WTC11 (cell line): Measurements from ENCODE around the gene LZTR1. TPM values are rescaled to one million over a fixed set of nuclear protein-coding genes. Genes with fewer than 3 reads are reported as not detected.

Experiments
- ATAC-seq: fragments of 200-7000 bp; cut with Tn5 transposase; 2 replicates; pipeline ENCODE4 v1.10.0; 2021; ENCODE audit warnings: mild to moderate bottlenecking, moderate library complexity
- CTCF ChIA-PET: fragments of 300-600 bp; sonication (Branson Sonifier 250); formaldehyde crosslinking; loops from one replicate; lab custom pipeline; 2021; ENCODE audit warnings: antibody characterized with exemption; lab: Charles Lee
- POLR2A ChIA-PET: fragments of 350-600 bp; sonication (Branson Sonifier 250); formaldehyde crosslinking; loops from one replicate; lab custom pipeline; 2021; ENCODE audit warnings: antibody characterized with exemption; lab: Charles Lee
- DNase-seq: peaks from one replicate; pipeline ENCODE4 v3.0.0; 2021; ENCODE audit warnings: low spot score
- H3K27ac Mint-ChIP-seq: 2 replicates; pipeline ENCODE4 v1.8.0; 2021; ENCODE audit warnings: mixed read lengths
- H3K27me3 Mint-ChIP-seq: 2 replicates; pipeline ENCODE4 v1.8.0; 2021; ENCODE audit warnings: low read depth, mild to moderate bottlenecking, moderate library complexity, mixed read lengths
- H3K36me3 Mint-ChIP-seq: 2 replicates; pipeline ENCODE4 v1.8.0; 2021; ENCODE audit warnings: mixed read lengths
- H3K4me1 Mint-ChIP-seq: 2 replicates; pipeline ENCODE4 v1.8.0; 2022; ENCODE audit warnings: mixed read lengths
- H3K4me3 Mint-ChIP-seq: 2 replicates; pipeline ENCODE4 v1.8.0; 2021; ENCODE audit warnings: mild to moderate bottlenecking, moderate library complexity, mixed read lengths
- H3K9me3 Mint-ChIP-seq: 2 replicates; pipeline ENCODE4 v1.8.0; 2021; ENCODE audit warnings: mixed read lengths
- AR ChIP-seq: fragments of 250-450 bp; sonication (Bioruptor Pico); IDR thresholded peaks from 2 replicates; pipeline ENCODE4 v1.9.0; 2021; ENCODE audit warnings: mild to moderate bottlenecking
- ATF1 ChIP-seq: sonication (generic); formaldehyde crosslinking; IDR thresholded peaks from 2 replicates; pipeline ENCODE4 v1.8.1; 2023; ENCODE audit warnings: mild to moderate bottlenecking, moderate library complexity, missing genetic modification reagents
- CDX4 ChIP-seq: fragments of 250-450 bp; sonication (Bioruptor Pico); IDR thresholded peaks from 2 replicates; pipeline ENCODE4 v1.9.0; 2021; ENCODE audit warnings: moderate library complexity, mild to moderate bottlenecking, inconsistent platforms, borderline replicate concordance
- FOXP1 ChIP-seq: sonication (generic); formaldehyde crosslinking; IDR thresholded peaks from 2 replicates; pipeline ENCODE4 v1.8.0; 2022; ENCODE audit warnings: missing genetic modification reagents, mild to moderate bottlenecking, moderate library complexity, borderline replicate concordance
- GRHL2 ChIP-seq: fragments of 250-450 bp; sonication (Bioruptor Pico); IDR thresholded peaks from 2 replicates; pipeline ENCODE4 v1.8.0; 2022; ENCODE audit warnings: mild to moderate bottlenecking, moderate library complexity; ENCODE audit not compliant: insufficient replicate concordance, severe bottlenecking
- HMGA2 ChIP-seq: fragments of 250-450 bp; sonication (Bioruptor Pico); IDR thresholded peaks from 2 replicates; pipeline ENCODE4 v1.4.0; 2021; ENCODE audit warnings: mild to moderate bottlenecking, moderate library complexity
- NFATC4 ChIP-seq: fragments of 250-450 bp; sonication (Bioruptor Pico); IDR thresholded peaks from 2 replicates; pipeline ENCODE4 v1.9.0; 2021; ENCODE audit warnings: mild to moderate bottlenecking
- NFYB ChIP-seq: sonication (generic); formaldehyde crosslinking; conservative IDR thresholded peaks from 2 replicates; pipeline ENCODE4 v1.8.0; 2022; ENCODE audit warnings: low read depth, missing genetic modification reagents
- PRRX2 ChIP-seq: fragments of 250-450 bp; sonication (Bioruptor Pico); IDR thresholded peaks from 2 replicates; pipeline ENCODE4 v1.8.0; 2021; ENCODE audit warnings: mild to moderate bottlenecking
- TEAD4 ChIP-seq: sonication (generic); formaldehyde crosslinking; IDR thresholded peaks from 2 replicates; pipeline ENCODE4 v1.8.0; 2022; ENCODE audit warnings: mild to moderate bottlenecking, missing genetic modification reagents
- USF1 ChIP-seq: sonication (generic); formaldehyde crosslinking; IDR thresholded peaks from 2 replicates; pipeline ENCODE4 v1.8.0; 2022; ENCODE audit warnings: mild to moderate bottlenecking, missing genetic modification reagents
- ZBTB43 ChIP-seq: sonication (generic); formaldehyde crosslinking; IDR thresholded peaks from 2 replicates; pipeline ENCODE4 v1.8.1; 2023; ENCODE audit warnings: mild to moderate bottlenecking, missing genetic modification reagents
- ZNF138 ChIP-seq: sonication (generic); formaldehyde crosslinking; conservative IDR thresholded peaks from 2 replicates; pipeline ENCODE4 v1.8.1; 2022; ENCODE audit warnings: mild to moderate bottlenecking, moderate library complexity, missing genetic modification reagents
- ZNF219 ChIP-seq: sonication (generic); formaldehyde crosslinking; IDR thresholded peaks from 2 replicates; pipeline ENCODE4 v1.8.0; 2023; ENCODE audit warnings: missing genetic modification reagents, mild to moderate bottlenecking, borderline replicate concordance
- ZNF416 ChIP-seq: fragments of 250-450 bp; sonication (Bioruptor Pico); IDR thresholded peaks from 2 replicates; pipeline ENCODE4 v1.9.0; 2021; ENCODE audit warnings: mild to moderate bottlenecking, inconsistent platforms
- ZNF512 ChIP-seq: sonication (generic); formaldehyde crosslinking; IDR thresholded peaks from 2 replicates; pipeline ENCODE4 v1.8.1; 2022; ENCODE audit warnings: missing genetic modification reagents, borderline replicate concordance
- total RNA-seq: library from RNA; stranded (reverse); gene quantifications from 3 replicates; pipeline ENCODE4 v1.2.3, GENCODE V29; 2021

Gene LZTR1
- total RNA-seq, 1 experiment from 2014 or later = 38.3 TPM

GRCh38 chr22:21025763-21026755 is 44.0 kb downstream of the LZTR1 start:
- Mint-ChIP-seq H3K9me3 (no peaks in the 10 kb centered on the region), H3K4me1 (peaks cover 6% of the 10 kb centered on the region), H3K27ac (no peak overlapping the region), H3K36me3 (no peaks in the 10 kb centered on the region)
- CTCF ChIA-PET = interaction anchor here (3.5 kb wide), 1 partner anchor 77 kb away, joined by 13 read pairs; no protein-coding TSS in a partner anchor
- DNase-seq = no peak
- TF ChIP-seq ZNF138 (CRISPR knock-in tag) (no peak), ATF1 (CRISPR knock-in tag) (no peak), USF1 (CRISPR knock-in tag) (no peak), GRHL2 (CRISPR knock-in tag) (no peak), ZNF416 (CRISPR knock-in tag) (no peak), NFYB (CRISPR knock-in tag) (no peak), CDX4 (no peak), NFATC4 (no peak), AR (no peak), FOXP1 (CRISPR knock-in tag) (no peak), HMGA2 (no peak), PRRX2 (no peak)
- TF ChIP-seq, all 79 proteins: peak for 0
- no peak for ATAC-seq
- POLR2A ChIA-PET = no interaction called here
- H3K27me3 Mint-ChIP-seq = peaks cover 8% of the 10 kb centered on the region
- no peak overlapping the region for H3K4me3 Mint-ChIP-seq

GRCh38 chr22:21026783-21027692 is 44.9 kb downstream of the LZTR1 start:
- CTCF ChIA-PET = interaction anchor here (3.5 kb wide), 1 partner anchor 76 kb away, joined by 13 read pairs; no protein-coding TSS in a partner anchor

More at GRCh38 chr22:21026783-21027692, 44.9 kb downstream of the LZTR1 start:
- peaks cover 6% of the 10 kb centered on the region for H3K4me1 Mint-ChIP-seq
- H3K4me3 Mint-ChIP-seq = no peak overlapping the region
- no peak overlapping the region for H3K27ac Mint-ChIP-seq
- DNase-seq = no peak
- H3K9me3 Mint-ChIP-seq = no peaks in the 10 kb centered on the region
- TF ChIP-seq ZNF219 (CRISPR knock-in tag) (no peak), ZNF512 (CRISPR knock-in tag) (no peak), ZBTB43 (no peak), NFATC4 (no peak), PRRX2 (no peak), TEAD4 (no peak)
- POLR2A ChIA-PET = no interaction called here
- ATAC-seq = no peak
- peaks cover 17% of the 10 kb centered on the region for H3K27me3 Mint-ChIP-seq
- H3K36me3 Mint-ChIP-seq = no peaks in the 10 kb centered on the region
